ENCODE data around the gene PLEKHH2.
"Not testable (repeated sequence)": the region's sequence is repeated elsewhere in the genome, so short reads cannot be mapped to it uniquely, and the experiment has no call there.

Gene PLEKHH2

DNA sequence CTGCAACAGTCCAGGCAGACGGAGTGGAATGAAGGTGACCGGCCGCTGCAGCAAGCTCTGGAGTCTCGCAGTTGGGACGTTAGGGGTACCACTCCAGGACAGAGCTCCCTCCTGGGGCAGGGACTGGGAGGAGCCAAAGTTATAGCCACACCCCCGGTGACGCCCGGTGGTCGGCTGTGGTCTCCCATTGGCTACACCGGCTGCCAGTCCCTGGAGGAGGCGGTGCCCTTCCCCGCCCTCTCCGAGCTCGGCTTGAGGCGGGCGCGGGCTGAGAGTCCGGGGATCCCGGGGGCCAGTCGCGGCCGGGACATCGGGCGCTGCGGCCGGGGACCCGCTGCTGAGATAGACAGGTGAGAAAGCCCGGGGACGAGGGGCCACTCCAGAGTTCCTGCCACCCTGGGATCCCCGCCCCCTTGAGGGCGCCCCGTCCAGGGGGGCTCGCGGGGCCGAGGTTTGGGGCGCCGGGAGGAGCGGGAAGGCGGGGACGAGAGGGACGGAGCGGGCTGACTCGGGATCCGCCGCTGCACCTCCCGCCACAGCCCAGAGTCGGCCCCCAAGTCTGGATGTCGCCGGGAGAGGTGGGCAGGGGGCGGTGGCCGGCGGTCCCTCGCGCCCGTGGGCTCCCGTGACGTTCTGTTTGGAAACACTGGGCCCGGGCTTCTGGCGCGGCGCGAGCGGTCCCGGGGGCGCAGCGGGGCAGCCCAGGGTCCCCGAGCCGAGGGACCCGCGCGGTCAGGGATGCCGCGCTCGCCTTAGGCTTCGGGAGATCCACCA lies at the start of gene PLEKHH2:
Gene PLEKHH2 (plus strand): TSS at position 231 of the 774 bp plus-strand sequence. CDS start 7,414 bp downstream, outside the sequence.
- peak; percentile 68 to 79 for DNase-seq (ENCODE audit: low read depth in 2 of 2, low spot score in 1 of 2)

DNA sequence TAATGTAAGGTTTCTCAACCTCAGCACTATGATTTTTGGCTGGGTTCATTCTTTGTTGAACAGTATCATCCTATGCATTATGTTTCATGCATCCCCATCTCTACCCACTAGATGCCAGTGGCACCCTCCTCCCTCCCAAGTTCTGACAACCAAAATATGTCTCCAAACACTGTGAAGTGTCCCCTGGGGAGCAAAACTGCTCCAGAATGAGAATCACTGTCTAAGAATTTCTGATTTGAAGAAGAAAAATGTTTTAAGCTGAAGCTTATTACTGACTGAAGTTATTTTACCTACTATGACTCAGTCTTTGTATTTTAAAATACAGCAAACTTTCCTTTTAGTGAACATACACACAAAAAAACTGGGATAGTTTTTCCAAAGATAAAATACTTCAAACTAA lies 44.6 kb upstream of the PLEKHH2 start:
- no peak for DNase-seq (ENCODE audit: low read depth in 2 of 2, low spot score in 1 of 2)

DNA sequence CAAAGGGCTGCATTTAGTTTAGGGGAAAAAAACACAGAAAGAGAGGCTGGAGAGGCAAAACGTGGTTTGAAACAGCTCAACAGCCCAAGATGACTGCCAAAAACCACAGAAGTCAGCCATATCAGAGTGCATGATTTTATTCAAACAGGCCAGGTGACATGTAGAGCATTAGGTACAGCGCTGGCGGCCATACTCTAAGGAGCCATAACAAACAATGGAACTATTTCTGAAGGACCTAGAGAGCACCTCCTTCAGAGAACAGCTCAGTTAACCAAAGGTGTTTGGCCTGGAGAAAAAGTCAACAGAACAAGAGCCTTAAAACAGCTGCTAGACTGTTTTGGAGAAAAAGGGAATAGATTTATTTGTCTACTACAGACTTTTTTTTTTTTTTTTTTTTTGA lies 43.8 kb upstream of the PLEKHH2 start:
- no peak for DNase-seq (ENCODE audit: low read depth in 2 of 2, low spot score in 1 of 2)

DNA sequence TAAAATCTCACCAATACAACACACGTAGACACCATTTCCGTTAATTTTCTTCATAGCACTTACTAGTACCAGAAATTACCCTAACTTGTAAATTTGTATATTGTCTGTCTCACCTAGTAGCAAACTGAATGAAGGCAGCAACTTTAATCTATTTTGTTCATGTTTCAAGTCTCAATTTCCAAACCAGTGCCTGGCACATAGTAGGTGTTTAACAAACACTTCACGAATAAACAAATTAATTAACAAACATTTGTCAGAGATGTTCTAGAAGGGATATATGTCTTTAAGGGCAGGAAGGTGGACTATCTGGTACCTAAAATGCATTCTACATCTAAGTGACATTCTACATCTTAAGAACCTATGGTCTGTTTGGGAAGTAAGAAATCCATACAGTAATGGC lies 42.2 kb upstream of the PLEKHH2 start:
- DNase-seq (ENCODE audit: low read depth in 2 of 2, low spot score in 1 of 2) = no peak

DNA sequence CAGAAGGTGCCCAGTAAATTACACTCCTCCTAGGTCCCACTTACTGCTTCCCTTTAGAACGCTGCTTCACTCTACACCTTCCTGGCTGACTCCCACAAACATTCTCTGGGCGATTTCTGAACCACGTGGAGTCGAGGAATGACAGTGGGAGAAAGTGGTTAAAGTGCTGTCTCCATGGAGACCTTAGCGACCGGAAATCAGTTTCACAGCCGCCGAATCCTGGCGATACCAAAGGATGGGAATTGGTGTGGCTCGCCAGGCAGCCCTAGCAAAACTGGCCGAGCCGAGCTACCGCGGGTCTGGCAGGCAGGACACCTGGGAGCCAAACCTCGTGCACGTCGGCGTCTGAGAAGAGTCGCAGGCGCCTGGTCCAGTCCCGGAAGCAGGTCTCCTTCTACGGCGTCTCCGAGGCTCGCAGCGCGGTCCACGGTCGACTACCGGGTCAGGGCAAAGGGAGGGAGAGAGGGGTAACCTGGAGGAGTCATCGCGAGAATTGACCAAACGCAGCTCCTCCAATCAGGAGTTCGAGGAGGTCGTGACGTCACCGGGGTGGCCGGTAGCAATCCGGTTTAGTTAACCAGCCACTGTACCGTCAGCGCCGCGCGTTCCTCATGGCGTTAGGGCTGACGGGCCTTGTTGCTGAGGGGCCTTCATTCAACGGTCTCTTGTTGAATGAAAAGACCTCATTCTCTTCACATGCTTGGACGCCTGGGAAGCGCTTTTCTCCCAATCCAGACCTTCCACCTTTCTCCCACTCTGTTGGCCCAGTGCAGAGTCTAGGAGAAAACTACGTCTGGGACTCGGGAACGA lies 41.3 kb upstream of the PLEKHH2 start, which contains the start of gene THADA:
Gene THADA (minus strand): TSS at position 436 of the 810 bp plus-strand sequence. CDS start 3,646 bp downstream, outside the sequence.
- peak; percentile 90 to 95 for DNase-seq (ENCODE audit: low read depth in 2 of 2, low spot score in 1 of 2)

DNA sequence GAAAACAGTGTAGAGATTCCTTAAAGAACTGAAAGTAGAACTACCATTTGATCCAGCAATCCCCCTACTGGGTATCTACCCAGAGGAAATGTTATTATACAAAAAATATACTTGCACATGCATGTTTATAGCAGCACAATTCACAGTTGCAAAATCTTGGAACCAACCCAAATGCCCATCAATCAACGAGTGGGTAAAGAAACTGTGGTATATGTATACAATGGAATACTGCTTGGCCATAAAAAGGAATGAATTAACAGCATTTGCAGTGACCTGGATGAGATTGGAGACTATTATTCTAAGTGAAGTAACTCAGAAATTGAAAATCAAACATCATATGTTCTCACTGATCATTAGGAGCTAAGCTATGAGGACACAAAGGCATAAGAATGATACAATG lies 36.5 kb upstream of the PLEKHH2 start:
- not testable (repeated sequence) for DNase-seq (ENCODE audit: low read depth in 2 of 2, low spot score in 1 of 2)

DNA sequence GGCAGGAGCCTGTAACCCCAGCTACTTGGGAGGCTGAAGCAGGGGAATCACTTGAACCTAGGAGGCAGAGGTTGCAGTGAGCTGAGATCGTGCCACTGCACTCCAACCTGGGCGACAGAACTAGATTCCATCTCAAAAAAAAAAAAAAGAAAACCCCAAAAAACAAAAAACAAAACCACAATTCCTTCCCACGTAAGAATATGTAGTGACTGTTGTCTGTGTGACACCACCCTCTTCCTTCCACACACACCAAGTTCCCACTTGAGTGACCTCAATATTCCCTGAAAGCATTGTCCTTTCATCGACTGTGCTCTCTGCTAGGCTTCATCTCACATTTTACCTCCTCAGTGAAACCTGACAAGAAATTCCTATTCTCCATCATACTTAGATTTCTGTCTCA lies 32.4 kb upstream of the PLEKHH2 start:
- no peak for DNase-seq (ENCODE audit: low read depth in 2 of 2, low spot score in 1 of 2)

DNA sequence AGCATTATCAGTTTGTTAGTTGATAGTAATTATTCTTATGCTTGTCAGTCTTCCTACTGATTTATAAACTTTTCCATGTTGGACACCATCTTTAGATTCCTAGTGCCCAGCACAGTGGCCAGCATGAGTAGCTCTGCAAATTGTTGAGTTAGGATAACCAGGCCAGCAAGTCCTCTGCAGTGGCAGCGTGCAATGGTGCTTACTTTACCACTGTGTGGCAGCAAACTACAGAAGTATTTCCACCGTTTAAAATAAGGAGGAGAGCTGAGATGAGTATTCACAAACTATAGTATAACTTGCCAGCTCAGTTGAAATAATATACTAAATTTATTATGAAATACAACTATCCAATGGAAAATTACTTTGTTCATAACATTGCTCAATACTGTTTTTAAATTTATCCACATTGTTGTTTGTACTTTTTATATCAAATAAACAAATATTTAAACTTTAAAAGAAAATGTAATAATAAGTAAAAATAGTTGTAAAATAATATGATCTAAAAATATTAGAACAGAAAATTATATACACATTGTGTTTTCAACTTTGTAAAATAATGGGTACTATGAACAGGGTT lies 31.9 kb upstream of the PLEKHH2 start:
- no peak for DNase-seq (ENCODE audit: low read depth in 2 of 2, low spot score in 1 of 2)

DNA sequence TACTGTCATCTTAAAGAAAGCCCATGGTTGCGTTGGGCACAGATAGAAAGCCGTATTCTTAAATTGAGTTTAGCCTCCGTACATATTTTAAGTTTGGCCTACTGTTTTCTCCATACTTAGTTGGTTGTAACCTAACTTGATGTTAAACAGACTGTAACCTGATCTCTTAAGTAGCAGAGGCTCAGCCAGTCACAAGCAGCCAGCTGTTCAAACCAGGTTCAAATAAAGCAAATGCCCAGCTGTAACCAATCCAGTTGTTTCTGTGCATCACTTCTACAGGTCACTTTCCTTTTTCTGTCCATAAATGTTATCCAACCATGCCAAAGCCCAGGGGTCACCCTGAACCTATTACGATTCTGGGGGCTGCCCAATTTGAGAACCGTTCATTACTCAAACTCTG lies 31.2 kb upstream of the PLEKHH2 start:
- DNase-seq (ENCODE audit: low read depth in 2 of 2, low spot score in 1 of 2) = no peak

DNA sequence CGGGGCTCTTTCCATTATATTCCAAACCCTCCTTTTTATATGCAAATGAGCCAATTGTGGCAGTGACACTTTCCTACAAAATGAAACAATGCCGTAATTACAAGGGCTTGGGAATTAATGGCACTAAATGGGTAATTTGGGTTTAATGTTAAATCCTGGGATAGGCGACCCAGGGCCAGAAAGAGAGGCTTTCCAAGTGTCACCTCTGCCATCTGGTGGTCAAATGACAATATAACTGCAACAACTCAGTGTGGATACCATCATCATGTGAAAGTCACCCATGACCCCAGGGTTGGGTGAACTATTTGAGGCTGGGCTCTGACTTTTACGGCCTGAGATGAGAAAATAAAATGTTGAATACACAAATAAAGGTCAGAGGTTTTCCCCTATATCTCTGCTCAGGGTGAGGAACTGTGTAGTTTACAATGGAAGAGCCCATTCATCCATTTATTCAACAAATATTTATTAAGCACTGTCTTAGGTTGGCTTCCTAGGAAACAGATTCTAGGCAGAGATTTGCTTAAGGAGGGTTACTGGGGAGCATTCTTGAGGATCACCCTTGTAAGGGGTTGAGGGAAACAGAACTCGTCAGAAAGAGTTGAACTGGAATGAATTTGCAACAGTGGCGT lies 27.7 kb upstream of the PLEKHH2 start:
- DNase-seq (ENCODE audit: low read depth in 2 of 2, low spot score in 1 of 2) = no peak

DNA sequence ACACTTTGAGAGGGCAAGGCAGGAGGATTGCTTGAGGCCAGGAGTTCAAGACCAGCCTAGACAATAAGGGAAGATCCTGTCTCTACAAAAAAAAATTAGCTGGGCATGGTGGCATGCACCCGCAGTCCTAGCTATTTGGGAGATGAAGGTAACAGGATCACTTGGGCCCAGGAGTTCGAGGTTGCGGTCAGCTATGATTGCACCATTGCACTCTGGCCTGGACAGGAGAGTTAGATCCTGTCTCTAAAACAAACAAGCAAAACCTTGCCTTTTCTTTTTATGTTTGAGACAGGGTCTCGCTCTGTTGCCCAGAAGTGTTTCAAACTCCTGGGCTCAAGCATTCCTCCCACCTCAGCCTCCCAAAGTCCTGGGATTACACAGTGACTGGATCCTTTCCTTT lies 26.7 kb upstream of the PLEKHH2 start:
- DNase-seq (ENCODE audit: low read depth in 2 of 2, low spot score in 1 of 2) = no peak

DNA sequence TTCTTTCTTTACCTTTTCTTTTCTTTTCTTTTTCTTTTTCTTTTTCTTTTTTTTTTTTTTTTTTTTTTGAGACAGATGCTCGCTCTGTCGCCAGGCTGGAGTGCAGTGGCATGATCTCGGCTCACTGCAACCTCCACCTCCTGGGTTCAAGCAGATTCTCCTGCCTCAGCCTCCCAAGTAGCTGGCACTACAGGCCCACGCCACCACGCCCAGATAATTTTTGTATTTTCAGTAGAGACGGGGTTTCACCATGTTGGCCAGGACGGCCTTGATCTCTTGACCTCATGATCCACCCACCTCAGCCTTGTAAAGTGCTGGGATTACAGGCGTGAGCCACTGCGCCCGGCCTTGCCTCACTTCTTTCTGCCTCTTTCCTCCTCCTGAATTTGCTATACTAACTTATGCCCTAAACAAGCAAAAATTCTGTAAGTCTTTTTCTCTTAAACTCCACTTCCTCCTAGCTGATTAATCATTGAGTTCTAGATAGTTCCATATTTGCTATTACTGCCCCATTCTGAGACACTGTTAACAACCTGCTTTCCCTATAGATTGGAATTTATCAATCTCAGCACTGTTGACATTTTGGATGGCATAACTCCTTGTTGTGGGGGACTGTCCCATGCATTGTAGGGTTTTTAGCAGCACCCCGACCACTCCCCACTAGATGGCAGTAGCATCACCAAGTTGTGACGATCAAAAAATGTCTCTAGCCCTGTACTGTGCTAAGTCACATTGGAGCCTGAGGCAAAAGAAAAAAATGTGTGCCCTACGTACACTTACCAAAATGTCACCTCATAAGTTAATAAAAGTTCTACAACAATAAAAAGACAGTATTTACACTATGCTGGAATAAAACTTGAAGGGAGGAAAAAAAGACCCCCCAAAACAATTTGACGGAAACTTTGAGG lies 24.8 kb upstream of the PLEKHH2 start:
- peak in 1 of 2 donors; percentile 51 for DNase-seq (ENCODE audit: low read depth in 2 of 2, low spot score in 1 of 2)

DNA sequence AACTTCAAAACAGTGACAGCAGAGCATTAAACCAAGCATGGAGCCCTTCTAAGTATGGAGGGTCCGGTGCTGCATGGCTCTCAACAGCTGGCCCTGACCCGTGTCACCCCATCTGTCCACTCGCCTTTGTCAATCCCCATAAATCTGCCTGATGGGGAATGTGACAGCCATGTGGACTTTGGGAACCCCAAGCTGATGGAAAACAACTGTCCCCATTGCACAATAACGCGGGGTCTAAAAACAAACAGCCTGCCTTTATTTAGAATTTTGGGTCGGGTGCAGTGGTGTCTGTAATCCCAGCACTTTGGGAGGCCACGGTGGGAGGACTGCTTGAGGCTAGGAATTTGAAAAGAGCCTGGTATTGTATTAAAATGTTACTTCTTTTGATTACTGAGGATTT lies 24.1 kb upstream of the PLEKHH2 start:
- no peak for DNase-seq (ENCODE audit: low read depth in 2 of 2, low spot score in 1 of 2)

DNA sequence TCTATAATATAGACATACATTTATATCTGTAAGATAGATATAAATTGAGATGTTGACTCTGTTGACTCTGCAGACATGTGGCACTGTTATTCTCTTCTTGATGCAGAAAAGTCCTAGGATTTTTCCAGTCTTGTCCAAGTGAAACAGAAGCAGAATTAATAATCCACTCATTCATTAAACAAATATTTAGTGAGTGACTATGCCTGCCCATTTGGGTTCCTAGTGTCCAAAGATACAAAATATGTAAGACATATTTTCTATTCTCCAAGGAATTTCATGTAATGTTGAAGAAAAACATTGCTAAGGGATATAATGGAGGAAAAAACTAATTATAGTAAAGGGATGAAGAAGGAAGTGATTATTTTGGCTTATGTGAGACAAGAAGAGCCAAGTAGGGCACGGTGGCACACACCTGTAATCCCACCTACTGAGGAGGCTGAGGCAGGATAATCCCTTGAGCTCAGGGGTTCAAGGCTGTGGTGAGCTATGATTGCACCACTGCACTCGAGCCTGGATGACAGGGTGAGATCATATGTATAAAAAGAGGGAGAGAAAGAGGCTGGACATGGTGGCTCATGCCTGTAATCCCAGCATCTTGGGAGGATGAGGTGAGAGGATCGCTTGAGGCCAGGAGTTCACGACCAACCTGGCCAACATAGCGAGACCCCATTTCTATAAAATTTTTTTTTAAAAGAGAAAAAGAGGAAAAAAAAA lies 19.9 kb upstream of the PLEKHH2 start:
- no peak for DNase-seq (ENCODE audit: low read depth in 2 of 2, low spot score in 1 of 2)

DNA sequence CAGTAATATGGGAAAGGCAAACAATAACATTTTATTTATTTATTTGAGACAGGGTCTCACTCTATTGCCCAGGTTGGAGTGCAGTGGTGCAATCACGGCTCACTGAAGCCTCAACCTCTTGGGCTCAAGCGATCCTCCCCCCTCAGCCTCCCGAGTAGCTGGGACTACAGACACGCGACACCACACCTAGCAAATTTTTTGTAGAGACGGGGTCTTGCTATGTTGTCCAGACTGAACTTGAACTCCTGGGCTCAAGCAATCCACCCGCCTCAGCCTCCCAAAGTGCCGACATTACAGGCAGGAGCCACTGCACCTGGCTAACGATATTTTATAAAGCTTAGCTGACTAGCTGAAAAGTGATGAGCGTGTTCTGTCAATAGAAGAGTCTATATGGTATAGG lies 17.5 kb upstream of the PLEKHH2 start:
- no peak for DNase-seq (ENCODE audit: low read depth in 2 of 2, low spot score in 1 of 2)

DNA sequence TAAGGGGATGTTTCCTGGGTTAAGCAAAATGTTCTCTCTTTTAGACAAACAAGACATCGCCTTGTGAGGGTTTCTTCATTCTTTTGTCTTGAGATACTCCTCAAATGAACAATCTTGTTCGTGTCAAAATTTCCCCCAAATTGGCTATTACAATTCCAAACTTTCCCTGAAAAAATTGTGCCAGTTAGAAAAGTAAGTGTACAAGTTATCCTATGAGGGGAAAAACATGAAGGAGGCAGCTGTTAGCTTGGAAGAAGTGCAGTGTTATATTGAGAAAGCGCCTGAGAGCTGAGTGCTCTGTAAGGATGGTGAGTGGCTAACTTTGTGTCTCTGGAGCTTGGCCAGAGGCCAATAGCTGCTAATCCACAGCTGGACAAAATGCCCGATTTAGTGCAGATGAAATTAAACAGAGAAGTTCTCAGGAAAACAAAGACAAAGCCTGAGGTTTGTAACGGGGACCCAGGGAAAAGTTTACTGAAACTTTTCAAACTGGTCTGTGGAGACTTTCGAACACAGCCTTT lies 14.1 kb upstream of the PLEKHH2 start:
- DNase-seq (ENCODE audit: low read depth in 2 of 2, low spot score in 1 of 2) = no peak

DNA sequence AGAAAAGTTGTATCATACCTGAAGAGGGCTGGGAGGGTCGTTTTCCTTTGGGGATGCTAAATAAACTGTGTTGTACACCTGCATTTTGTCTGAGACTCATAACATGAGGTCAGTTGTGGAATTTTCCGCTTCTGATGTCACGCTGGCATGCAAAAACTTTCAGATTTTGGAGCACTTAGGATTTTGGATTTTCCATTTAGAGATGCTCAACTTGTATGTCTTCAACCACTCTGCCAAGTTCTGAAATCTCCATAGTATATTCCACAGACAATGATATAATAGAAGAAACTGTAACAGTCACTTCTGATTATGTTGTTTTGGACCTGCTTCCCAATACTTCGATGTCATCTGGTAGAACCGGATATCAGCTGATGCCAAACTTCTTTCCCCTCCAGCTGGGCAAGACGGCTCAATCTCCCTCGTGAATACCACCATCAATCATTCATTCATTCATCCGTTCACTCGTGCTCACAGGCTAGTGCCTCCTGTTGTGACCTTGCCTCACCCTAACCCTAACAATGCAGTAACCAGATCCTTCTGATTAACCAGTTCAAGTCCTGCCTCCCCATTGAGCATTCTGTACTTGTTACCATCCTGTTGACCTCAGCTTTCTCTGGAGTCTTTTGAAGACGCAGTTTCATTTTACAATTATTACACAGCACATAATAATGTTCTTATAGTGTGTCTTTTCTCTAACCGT lies 5.3 kb upstream of the PLEKHH2 start:
- no peak for DNase-seq (ENCODE audit: low read depth in 2 of 2, low spot score in 1 of 2)

DNA sequence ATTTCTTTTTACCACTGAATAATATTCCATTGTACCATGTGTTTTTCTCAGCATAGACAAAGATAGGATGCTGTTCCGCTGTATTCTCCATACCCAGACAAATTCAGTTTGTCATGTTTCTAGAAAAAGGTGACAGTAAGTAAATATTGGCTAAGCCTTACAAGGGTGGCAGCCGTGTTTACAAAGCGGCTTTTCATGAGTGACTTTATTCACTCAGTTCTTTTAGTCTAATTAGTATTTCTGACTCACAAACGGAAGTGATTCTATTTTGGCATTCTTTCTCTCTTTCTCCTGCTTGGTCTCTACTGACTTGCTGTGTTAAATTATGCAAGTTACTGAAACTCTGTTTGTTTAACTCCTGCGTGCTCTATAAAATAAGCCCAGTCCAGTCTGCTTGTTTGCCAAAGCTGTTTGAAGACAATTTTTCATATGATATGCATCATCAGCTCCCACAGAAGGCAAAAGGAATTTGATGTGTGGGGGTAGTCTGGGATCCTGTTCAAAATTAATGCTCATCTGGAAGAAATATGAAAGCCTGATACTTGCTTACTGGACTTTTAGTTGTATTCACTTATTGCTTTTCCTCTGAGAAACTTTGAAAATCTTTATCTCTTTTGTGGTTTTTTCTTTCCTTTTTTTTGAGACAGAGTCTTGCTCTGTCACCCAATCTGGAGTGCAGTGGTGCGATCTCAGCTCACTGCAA lies 2.3 kb upstream of the PLEKHH2 start:
- DNase-seq (ENCODE audit: low read depth in 2 of 2, low spot score in 1 of 2) = no peak

Measured in stimulated activated CD8-positive, alpha-beta memory T cell treated with anti-CD3 and anti-CD28 coated beads, Interleukin-4, amount 100 ng/mL, for 1 hour (primary cell).